Dedifferentiated amniotic fluid mesenchymal stem cell (primary cell): Measurements from ENCODE around the gene C11orf58.

Experiments used
- DNase-seq: peaks from one replicate; pipeline ENCODE4 v3.0.0-alpha.2; 2016; ENCODE audit errors: extremely low spot score

C11orf58 gene

DNA sequence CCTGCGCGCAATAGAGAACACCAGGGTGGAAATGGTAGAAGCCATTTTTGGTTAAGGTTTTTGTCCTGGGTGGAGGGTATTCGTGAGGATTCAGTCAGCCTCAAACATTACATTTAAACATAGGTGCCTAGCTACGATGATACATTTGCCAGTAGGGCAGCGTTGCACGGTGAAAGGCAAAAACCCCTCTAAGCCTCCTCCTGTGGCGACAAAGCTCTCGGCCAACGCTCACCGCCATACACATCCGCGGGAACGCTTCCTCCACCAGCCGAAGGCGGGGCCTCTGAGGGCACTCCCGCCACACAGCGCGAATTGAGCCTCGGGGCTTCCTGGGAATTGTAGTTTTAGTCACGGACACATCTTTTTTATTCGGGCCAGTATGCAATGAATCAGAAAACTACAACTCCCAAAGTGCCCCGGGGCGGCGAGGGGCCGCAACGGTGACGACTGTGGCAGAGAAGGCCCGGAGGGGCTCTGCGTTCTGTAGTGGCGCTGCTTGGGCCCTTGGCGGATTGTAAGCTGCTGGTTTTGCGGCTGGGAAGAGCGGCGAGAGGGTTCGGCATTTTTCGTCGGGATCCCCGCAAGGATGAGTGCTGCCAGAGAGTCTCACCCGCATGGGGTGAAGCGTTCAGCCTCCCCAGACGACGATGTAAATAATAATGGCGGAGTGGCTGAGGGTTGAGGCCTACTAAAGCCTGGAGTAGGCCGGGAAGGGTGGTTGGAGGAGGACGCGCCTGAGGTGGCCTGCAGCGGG, at the start of gene C11orf58:
C11orf58 (plus strand) TSS at position 455 of the 754 bp plus-strand sequence; CDS start at position 587, 132 bp downstream.
- peak; percentile 99 for DNase-seq

DNA sequence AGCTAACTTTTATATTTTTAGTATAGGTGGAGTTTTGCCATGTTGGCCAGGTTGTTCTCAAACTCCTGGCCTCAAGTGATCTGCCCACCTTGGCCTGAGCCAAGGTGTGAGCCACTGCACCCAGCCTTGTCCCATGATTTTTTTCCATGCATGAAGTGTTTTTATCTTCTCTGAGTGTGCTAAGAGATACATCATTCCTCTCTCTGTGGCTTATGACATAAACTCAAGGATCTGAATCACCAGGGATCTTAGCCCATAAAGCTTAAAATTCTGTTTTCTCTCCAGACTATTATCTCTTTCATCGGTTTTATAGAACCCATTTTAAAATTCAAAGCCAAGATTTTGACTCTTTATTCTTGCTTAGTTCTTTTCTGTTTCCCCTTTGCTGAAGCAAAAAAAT, 48.4 kb upstream of the C11orf58 start:
- no peak for DNase-seq

DNA sequence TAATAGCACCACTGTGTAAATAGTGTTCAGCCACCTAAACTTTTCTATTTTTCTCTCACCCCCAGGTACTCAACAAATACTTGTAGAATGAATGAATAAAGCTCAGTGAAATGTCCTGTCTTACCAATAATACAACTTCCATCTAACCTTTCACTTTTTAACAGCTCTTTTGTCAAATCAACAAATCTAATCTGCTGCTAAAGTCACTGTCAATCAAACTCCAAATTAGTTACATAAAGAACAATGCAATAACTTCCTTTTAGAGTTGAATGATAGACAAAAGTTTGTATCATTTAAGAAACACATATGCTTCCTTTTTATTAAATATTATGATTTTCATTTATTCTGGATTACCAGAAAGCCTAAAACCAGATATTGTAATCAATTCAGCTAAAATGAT, 34.7 kb upstream of the C11orf58 start:
- DNase-seq: no peak

DNA sequence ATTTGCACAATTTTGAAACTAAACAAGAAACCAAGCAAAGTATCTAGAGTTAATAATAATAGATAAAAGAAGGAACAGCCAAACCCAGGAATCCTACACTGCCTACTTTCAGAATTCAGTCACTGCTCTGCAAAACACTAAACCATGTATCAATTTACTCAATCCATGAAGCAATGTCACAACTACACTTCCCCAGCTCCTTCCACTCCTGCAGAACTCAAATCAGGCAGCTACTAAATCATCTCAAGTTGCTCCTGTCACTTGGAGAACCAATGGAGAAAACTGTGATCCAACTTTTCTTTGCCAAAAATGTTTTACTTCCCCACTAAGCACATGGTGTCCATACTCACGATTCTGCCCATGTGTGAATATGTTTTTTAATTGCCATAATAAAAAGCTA, 24.9 kb upstream of the C11orf58 start:
- DNase-seq: no peak

DNA sequence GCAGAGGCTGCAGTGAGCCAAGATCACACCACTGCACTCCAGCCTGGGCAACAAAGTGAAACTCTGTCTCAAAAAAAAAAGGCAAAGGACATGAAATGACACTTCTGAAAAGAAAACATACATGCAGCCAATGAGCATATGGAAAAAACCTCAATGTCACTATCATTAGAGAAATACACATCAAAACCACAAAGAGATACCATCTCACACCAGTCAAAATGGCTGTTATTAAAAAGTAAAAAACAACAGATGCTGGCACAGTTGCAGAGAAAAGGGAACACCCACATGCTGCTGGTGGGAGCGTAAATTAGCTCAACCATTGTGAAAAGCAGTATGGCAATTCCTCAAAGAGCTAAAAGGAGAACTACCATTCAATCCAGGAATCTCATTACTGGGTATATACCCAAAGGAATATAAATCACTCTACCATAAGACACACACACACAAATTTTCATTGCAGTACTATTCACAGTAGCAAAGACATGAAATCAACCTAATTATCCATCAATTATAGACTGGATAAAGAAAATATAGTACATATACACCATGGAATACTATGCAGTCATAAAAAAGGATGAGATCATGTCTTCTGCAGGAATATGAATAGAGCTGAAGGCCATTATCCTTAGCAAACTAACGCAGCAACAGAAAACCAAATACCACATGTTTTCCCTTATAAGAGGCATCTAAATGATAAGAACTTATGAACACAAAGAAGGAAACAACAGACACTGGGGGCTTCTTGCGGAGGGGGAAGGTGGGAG, 15.7 kb upstream of the C11orf58 start:
- DNase-seq: no peak

DNA sequence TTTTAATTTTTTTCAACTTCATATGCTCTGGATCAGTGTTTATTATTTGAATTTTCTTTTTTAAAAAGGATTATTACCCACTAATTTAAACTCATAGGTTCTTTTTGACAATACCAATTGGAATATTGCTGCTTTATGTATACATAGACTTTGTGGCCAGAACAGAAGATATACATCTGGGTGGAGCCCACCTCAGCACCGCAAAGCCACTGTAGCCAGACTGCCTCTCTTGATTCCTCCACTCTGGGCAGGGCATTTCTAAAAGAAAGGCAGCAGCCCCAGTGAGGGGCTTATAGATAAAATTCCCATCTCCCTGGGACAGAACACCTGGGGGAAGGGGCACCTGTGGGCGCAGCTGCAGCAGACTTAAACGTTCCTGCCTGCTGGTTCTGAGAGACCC, 10.6 kb upstream of the C11orf58 start:
- DNase-seq: no peak

DNA sequence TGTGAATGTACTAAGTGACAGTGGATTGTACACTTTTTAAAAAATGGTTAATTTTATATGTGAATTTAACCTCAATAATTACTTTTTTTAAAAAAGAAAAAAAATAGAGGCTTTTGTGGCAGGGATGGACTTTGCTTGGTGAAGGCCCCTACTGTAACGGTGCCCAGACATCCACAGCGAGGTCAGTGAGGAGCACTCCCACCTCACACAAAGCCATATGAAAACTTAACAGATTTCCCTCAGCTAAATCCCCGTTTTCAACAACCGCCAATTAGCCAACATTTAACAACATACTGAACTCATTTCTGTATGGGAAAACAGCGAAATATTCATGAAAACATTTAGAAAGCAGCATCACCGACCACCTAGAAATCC, 642 bp upstream of the C11orf58 start:
- DNase-seq: no peak

DNA sequence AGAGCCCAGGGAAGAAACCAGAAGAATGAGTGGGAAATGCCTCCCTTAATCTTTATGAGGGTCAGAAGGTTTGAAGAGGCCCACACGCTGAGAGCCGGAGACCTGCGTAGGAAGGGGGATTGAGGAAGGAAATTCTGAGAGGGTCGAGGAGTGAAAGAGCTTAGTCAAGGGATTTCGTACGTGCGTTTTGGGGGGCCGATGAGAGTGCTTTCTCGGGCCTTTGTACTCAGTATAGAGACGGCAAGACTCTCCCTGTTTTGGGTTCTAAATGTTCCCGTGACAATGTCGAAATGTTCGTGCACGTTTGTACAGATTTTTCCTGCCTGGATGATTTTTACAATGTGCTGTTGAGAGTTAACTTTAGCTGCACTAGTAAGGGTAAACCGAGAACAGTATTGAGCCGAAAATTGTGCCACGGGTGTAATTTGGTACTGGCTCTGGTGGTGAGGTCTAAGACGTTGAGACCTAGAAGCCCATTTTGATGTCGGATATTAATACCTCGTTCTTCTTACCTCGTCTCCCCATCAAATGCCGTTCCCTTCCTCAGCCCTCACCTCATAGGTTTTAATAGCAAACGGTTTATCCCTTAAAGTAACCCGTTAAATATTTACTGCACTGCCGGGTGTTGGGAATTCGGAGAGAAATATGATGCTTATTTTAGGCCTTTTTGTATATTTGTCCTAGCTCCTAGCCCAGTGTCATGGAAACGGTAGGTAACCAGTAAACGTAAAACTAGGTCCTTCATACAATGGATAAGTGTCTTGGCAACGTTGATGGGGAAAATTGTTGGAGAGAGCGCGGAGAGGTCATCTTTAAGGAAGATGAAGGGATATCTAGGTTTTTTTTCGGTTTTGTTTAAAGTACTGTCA, 734 bp downstream of the C11orf58 start:
- peak; percentile 25 for DNase-seq

DNA sequence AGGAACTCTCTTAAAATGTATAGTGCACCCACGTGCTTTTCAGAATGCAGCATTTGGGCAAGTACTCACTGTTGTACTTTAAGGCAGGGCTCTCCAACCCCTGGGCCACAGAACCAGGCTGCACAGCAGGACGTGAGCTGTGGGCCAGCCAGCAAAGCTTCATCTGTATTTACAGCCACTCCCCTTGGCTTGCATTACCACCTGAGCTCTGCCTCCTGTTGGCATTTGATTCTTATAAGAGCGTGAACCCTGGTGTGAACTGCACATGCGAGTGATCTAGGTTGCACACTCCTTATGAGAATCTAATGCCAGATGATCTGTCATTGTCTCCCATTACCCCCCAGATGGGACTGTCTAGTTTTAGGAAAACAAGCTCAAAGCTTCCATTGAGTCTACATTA, 3.0 kb downstream of the C11orf58 start:
- no peak for DNase-seq

DNA sequence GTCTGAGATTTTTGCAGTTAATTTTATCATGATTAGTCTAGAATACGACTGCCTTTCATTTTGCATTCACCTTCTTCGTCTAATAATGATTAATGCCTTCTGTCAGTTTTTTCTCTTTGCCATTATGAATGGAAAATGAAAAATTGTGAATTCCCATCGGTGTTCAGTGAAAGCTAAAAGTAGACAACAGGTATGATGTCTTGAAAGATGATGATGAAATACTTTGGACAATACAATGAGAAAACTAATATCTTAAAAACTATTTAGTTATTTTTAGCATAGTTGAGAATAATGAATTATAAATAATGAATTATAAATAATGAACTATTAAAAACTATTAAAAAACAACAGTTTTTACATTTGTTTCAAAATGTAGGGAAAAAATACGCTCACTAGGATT, 5.0 kb downstream of the C11orf58 start:
- no peak for DNase-seq

DNA sequence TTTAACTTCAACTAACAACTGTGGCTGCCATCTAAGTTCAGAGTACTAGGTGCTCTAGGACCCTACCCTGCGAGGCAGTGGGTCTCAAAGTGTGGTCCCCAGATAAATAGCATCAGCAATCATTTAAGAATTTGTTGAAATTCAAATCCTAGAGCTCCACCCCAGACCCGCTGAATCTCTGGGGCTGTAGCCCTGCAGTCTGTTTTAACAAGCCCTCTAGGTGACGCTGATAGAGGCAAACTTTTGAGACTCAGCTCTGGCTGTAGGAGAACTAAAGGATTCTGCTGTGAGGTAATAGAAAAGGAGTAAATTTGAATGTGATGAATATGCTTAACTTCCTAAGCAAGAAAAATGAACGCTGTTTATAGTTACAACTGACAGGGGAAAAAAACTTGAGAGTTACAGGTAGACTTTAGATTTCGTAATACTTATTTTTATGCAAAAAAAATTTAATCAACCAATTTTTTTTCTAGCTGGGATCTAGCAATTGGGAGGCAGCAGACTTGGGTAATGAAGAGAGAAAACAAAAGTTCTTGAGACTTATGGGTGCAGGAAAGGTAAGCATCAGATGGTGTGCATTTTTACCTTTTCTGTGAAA, 5.8 kb downstream of the C11orf58 start:
- DNase-seq: no peak

DNA sequence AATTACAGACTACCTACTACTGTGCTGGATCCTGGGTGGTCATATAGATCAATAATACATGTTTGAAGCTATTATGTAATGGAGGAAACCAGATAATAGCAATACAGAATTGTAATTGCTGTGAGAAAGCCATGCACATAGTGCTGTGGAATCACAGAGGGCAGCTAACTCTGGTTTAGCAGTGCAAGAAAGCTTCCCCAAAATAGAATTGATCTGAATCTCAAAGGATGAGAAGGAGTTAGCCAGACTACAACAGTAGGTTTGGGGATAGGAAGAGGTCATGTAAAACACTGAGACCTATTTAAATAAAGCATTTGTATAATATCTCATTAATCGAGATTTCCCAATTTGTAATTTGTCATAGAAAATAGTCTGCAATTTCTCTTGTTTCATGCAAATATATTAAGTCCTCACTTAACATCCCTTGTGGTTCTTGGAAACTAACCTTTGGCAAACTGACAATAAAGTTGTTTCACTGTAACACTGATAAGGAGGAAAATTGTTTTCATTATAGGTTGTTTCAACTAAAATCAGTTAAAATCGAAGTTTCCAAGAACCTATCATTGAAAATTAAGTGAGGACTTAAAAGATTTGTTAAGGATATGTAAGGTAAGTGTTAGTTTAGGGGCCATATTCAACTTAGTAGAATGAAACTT, 7.6 kb downstream of the C11orf58 start:
- no peak for DNase-seq

DNA sequence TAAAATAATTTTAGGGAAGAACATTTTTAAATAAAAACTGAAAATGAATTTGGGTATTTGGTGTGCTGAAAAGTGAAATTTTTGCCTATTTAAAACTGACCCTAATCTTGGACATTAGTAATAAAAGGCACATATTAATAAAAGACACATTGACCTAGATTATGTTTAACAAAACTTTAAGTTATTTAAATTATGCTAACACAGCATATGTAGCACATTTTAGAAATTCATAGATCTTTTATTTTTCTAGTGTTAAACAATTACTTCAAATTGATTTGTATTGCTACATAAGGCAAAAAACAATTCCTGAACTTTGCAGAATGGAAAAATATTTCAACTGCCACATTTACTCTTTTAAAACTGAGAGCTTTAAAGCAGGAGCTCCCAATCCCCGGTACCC, 10.6 kb downstream of the C11orf58 start:
- DNase-seq: no peak

DNA sequence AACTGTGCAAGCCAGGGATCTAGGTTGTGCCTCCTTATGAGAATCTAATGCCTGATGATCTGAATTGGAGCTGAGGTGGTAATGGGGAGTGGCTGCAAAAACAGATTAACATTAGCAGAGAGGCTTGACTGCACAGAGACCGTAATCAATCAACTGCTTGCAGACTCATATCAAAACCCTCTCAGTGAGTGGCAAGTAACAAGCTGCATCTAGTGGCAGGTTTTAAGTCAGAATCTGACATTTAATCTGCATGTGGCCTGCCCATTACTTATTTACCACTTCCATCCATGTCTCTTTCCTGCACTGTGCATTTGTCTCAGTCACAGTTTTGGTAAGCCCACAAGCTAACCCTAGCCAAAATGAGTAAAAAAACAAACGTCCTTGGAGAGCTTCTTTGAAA, 11.2 kb downstream of the C11orf58 start:
- no peak for DNase-seq

DNA sequence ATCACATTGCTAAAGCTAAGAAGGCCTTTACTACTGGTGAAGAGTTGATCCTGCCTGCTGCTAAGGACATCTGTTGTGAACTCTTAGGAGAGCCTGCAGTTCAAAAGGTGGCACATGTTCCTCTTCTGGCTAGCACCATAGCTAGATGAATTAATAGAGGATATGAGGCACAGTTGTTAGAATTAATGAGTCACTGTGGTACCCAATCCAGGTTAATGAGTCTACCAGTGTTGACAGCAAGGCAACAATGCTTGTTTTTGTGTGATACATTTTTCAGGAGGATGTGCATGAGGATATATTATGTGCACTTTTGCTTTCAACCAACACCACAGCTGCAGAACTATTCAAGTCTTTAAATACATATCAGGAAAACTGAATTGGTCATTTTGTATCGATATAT, 12.0 kb downstream of the C11orf58 start:
- DNase-seq: no peak

DNA sequence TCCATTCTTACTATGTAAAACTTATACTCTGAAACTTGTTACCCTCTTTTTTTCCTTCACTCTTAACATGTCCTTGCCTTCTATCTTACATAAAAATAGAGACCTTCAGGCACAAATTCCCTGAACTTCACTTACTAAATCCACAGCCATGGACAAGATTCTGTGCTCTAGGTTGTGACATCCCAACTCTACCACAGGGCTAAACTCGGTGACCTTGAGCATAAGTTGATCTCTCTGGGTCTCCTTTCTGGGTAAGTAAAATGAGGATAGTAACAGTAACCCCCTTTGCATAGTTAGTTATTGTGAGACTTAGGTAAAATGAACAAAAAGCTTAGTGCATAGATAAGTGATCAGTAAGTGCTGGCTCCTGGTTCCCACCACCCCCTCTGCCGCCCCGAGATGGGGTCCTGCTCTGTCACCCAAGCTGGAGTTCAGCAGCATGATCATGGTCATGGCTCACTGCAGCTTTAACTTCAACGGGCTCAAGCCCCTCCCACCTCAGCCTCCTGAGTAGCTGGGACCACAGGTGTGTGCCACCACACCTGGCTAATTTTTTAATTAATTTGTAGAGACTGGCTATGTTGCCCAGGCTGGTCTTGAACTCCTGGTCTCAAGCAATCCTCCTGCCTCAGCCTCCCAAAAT, 20.1 kb downstream of the C11orf58 start:
- DNase-seq: no peak

DNA sequence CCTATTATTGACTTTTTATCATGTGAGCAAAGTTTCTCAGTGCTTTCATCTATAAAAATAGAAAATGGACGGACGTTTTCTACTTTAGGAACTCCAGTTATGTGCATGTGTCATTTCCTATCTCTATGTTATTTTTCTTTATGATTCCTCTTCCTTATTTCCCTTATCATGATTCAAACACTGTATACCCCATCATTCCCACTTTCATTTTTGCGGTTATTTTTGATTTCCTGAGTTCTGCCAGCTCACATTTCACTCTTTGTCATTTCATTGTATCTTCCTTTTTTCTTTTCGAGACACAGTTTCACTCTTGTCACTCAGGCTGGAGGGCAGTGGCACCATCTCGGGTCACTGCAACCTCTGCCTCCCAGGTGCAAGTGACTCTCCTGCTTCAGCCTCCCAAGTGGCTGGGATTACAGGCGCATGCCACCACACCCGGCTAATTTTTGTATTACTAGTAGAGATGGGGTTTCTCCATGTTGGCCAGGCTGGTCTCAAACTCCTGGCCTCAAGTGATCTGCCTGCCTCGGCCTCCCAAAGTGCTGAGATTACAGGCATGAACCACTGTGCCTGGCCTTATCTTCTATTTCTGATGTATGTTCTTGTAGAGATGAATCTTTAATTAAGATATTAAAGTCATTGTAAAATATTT, 21.5 kb downstream of the C11orf58 start:
- no peak for DNase-seq

DNA sequence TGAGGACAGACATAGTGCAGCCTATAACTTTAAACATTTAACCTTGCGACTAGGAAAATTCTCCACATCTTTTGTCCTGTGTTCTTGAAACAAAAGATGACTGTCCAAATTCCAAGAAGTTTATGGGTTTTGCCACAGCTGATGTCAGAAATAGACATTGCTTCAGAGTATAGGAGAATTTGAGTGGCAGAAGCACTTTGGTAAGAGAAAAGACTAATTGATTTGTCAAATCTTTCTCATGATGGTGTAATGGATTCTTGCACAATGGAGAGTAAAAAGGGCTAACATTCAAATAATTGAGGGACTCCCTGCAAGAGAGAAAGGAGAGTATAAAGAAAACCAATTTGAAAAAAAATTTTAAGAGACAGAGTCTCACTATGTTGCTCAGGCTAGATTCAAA, 25.3 kb downstream of the C11orf58 start:
- DNase-seq: no peak

DNA sequence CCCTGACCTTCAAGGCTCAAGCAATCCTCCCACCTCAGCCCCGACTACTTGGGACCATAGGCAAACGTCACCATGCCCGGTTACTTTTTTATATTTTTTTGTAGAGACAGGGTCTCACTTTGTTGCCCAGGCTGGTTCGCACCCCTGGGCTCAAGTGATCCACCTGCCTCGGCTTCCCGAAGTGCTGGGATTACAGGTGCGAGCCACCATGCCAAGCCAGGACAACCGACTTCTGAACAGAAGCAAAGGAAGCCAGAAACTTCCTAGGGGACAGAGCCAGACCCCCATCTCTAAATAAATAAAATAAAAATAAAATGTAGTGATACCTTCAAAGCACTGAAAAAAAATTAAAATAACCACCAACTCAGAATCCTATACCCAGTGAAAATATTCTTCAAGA, 26.4 kb downstream of the C11orf58 start:
- no peak for DNase-seq

DNA sequence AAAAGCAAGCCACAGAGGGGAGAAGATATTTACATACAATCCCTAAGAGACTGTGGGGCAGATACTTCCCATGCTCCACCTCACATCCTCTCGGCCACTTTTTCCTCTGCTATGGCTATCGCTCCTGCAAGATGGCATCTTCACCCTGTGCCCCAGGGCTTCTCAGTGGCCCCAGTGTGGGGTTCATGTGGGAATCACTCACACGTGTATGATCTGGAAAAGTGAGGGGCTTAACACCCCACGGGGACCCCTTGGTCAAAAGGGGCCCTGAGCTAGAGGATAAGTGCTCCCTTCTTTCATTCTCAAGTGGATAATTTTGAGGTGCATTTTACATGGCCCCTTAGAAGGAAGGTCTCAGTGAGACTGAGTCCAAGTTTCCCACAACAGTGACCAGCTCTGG, 28.7 kb downstream of the C11orf58 start:
- no peak for DNase-seq

DNA sequence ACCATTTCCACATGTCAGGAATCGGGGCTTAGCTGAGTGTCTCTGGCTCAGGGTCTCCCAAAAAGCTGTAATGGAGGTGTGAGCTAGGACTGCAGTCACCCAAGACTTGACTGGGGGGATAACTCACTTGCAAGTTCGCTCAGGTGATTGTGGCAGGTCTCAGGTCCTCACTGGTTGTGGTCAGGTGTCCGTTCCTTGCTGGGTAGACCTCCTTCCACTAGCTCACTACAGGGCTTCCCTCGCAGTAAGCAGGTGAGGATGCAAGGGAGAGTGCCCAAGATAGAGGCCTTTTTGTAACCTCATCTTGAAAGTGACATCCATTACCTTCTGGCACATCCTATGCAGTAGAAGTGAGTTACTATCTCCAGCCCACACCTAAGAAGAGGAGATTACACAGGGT, 29.5 kb downstream of the C11orf58 start:
- no peak for DNase-seq
